GM03348 (cell line): Measurements from ENCODE around the gene ISM1.

Experiments used
- DNase-seq: peaks from one replicate; pipeline ENCODE4 v3.0.0; 2012; ENCODE audit warnings: low spot score

ISM1 gene

DNA sequence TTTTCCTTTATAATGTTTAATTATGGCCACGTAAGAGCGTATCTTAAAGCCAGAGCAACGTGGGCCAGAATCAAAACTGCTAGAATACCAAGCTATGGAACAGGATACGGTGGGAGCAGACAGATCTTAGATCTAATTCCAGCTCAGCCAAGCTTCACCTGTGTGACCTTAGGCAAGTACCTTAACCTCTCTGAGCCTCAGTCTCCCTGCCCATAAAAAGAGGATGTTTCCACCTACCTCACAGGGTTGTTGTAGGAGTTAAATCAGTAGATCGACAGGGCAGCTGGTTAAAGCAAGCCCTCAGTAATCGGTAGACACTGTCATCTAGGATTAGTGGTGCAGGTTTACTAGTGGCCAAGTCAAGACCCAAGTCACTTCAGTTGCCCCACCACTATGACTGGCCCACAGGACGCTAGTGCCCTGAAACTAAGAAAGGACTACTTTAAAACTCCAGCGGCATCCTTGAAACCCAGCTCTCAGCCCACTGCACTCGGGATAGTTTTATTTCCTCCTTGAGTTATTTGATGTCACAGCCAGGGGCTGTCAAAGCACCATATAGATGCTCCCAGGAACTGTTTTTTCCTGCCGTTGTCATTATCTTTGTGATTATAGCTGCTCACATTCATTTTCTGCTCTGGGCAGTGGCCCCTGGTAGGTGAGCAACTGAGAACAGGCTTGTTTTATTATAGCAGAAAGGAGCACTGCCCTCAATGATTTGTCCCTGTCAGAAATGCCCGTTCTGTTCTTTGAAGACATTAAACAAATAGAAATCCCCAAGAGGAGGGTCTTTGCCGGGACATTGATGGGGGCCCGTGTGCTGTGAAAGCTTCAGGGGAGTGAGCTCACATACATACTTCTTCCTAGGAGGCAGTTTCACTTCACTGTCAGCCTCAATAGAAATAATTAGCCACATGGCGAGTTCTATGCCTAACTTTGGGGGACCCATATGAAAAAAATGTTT, 63.1 kb downstream of the ISM1 start:
- no peak for DNase-seq

GRCh38 chr20:13284830-13285229, 63.8 kb downstream of the ISM1 start:
- no peak for DNase-seq

- no peak for DNase-seq
Measured at GRCh38 chr20:13285408-13285807, 64.3 kb downstream of the ISM1 start.

DNA sequence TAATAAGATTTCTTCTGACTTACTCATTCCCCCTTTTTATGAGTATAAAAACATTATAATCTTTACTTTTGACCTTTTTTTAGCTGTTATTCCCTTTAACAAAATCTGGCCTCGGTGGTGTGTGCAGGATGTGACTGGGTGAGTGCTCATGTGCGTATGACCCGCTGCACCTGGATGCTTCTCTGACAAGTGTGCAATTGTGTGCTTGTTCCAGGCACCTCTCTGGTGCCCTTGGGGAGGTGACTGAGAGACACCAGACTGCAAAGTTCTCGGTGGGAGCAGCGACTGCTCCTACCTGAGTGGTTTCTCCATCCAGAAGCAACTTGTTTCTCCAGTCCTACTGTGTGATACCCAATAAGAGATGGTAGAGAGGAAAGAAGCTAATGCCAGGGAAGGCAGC, 65.0 kb downstream of the ISM1 start:
- no peak for DNase-seq

DNA sequence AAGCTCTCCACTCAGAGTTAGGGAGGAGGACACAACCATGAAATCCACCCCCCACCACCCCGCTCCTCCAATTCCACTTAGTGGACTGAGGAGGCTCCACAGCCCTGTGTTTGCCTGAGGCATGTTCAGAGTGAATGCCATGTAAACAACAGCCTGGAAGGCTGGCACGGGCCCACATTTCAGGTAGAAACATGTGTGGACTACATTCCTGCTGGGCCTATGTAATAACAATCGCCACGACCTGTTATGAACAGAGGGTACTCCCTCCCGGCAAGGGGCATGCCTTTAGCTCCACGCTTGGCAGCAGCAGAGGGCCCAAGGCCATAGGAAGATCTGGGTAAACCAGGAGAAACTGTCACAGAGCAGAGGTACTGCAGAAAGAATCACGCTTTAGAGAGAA, 65.5 kb downstream of the ISM1 start:
- DNase-seq, result no peak

DNA sequence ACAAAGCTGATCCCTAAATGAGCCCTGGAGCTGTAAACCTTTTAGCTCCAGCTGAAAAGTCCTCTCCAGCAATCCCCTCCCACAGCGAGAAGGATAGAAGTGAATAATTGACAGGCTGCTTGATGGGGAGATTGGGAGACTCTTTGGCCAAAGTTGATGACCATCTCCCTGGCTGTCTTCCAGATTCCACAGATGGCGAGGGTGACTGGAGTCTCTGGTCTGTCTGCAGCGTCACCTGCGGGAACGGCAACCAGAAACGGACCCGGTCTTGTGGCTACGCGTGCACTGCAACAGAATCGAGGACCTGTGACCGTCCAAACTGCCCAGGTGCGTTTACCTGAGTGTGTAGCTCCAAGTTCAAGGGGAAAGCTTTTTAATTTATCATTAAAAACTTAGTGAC, 67.3 kb downstream of the ISM1 start:
- DNase-seq, result no peak

DNA sequence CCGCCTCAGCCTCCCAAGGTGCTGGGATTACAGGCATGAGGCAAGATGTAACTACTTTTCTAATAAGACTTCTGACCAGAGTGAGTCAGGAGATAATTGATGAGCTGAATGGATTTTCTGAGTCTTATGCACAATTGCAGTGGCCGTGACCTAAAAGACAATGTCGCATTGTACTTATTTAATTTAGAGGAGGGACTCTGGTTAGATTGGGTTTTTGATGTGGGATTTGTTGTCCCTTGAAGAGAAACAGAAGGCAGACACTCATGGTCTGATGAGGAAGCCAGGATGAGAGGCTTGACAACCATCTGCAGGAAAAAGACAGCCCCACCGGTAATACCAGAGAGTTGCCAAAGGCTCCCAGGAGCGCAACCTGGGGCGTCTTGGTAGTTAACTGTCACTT, 68.0 kb downstream of the ISM1 start:
- DNase-seq, result no peak

DNA sequence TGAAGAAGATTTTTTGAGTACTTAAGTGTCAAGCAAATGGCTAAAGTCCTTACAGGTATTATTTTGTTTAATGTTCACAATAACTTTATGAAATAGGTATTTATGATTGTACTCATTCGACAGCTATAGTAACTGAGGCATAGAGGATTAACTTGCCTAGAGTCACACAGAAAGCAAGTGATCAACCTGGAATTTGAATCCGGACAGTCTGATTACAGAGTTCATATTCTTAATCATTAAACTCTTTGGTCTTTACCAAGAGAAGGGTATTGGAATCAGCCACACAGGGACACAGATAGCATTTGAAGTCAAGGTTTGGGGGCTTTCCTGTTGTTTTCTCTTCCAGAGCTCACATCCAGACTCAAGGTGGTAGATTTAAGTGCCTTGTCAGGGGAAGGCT, 69.7 kb downstream of the ISM1 start:
- DNase-seq, result no peak

- DNase-seq, result no peak
Measured at GRCh38 chr20:13291157-13291556, 70.1 kb downstream of the ISM1 start.

DNA sequence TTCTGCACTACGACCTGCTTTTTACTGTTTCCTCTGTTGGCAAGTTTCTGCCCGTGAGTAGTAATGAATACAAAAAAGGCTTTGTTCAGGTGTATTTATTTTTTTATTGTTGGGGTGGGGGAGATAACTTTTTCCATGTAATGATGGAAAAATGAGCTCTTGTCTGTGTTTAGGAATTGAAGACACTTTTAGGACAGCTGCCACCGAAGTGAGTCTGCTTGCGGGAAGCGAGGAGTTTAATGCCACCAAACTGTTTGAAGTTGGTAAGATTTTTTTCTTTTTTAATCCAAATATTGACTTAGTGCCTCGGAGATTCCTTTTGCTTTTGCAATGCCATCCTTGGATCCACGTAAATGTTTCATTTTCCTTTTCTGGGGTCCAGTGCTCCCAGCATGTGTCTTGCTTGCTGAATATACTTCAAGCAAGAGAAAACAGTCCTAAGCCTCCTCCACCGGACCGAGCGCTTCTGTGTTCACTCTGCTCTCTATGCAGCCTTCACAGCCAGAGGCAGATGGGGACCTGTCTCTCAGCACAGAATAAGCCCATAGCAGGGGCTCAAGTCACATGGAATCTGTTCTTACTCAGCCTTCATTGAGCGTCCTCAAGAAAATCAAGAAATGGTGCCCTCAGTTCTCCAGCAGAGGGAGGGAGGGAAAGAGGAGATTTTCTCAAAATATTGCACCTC, 71.3 kb downstream of the ISM1 start:
- DNase-seq, result no peak

GRCh38 chr20:13294522-13294921, 73.4 kb downstream of the ISM1 start:
- DNase-seq, result no peak

DNA sequence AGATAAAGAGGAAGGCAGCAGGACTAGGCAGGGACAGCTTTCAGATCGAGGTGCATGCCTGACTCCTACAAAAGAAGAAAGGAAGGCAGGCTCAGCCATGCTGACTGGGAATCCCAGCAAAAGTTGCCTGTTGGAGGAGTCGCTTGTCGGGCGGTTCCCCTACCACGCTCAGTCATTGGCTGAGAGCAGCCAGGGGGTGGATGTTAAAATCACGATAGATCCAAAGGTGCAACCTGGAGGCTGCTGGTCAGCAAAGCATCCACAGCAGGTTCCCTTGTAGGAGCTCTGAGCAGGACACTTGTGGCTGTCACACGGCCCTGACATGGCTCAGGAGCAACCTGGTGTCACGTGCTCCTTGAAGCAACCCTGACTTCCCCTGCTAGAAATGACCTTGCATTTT, 74.6 kb downstream of the ISM1 start:
- DNase-seq, result no peak

DNA sequence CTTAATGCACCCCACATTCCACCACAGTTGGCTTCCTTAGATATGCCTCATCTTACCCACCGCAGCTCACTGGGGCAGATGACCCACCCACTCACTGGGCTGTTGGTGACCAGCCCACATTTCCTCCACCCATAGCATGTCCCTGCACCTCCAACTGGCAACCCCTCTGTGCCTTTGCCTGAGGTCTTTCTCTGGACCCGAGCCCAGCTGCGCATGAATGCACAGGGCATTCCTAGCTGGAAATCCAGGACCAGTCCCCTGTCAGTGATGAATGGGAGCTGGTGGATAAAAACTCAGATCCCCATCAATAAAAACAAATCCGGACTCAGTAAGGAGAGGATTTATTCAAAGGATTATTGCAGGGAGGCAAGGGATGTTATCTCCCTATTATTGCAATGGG, 75.0 kb downstream of the ISM1 start:
- DNase-seq, result no peak

GRCh38 chr20:13297147-13297899, 76.2 kb downstream of the ISM1 start:
- no peak for DNase-seq

- no peak for DNase-seq
Measured at GRCh38 chr20:13298692-13299373, 77.8 kb downstream of the ISM1 start.

GRCh38 chr20:13299401-13299800, 78.3 kb downstream of the ISM1 start:
- DNase-seq, result no peak

DNA sequence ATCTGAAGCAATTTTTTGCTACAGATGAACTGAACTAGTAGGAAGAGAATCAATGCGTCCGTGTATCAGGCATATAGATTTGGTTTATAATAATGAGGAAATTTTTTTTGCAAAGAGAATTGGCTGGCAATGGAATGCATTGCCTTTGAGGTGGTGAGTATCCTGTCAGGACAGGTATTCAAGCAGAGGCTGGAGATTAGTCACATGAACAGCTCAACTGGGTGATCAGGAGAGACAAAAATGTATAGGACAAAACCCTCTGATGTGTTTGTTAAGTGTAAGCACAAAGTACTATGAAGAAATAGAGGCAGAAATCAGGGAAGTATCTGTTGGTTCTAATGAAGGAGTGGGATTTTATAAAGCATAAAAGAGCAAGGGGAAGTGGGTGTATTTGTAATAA, 80.5 kb downstream of the ISM1 start:
- no peak for DNase-seq

- DNase-seq, result peak; percentile 69
Measured at GRCh38 chr20:13302647-13303450, 81.8 kb downstream of the ISM1 start.

GRCh38 chr20:13305284-13305683, 84.2 kb downstream of the ISM1 start:
- no peak for DNase-seq

GRCh38 chr20:13307562-13308163, 86.6 kb downstream of the ISM1 start:
- DNase-seq, result no peak

DNA sequence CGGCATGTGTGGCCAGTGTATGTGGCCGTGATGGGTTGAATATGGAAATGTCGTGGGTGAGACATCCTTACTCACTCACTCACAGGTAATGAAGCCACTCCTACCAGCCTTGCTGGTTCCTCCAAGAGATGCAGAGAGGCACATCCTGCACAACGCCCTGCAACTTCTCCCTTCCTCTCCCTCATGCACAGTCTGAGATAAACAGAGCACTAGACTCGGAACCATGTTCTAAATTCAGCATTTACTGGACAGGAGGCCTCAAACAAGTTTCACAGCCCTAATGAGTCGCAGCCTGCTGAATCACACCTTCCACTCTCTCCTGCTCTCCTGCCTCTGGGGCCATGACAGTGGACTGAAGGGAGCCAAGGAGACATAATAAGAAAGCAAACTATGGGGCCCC, 91.2 kb downstream of the ISM1 start:
- no peak for DNase-seq
